Activated T-cell treated with anti-CD3 and anti-CD28 coated beads for 1 hour (primary cell): ENCODE measurements around the gene CCSER2.
"Not testable (repeated sequence)": the region's sequence is repeated elsewhere in the genome, so short reads cannot be mapped to it uniquely, and the experiment has no call there.

ENCODE experiments used
- DNase-seq: peaks from one replicate; pipeline ENCODE4 v3.0.0-alpha.2; 2020; ENCODE audit warnings: low read depth

Gene CCSER2

DNA sequence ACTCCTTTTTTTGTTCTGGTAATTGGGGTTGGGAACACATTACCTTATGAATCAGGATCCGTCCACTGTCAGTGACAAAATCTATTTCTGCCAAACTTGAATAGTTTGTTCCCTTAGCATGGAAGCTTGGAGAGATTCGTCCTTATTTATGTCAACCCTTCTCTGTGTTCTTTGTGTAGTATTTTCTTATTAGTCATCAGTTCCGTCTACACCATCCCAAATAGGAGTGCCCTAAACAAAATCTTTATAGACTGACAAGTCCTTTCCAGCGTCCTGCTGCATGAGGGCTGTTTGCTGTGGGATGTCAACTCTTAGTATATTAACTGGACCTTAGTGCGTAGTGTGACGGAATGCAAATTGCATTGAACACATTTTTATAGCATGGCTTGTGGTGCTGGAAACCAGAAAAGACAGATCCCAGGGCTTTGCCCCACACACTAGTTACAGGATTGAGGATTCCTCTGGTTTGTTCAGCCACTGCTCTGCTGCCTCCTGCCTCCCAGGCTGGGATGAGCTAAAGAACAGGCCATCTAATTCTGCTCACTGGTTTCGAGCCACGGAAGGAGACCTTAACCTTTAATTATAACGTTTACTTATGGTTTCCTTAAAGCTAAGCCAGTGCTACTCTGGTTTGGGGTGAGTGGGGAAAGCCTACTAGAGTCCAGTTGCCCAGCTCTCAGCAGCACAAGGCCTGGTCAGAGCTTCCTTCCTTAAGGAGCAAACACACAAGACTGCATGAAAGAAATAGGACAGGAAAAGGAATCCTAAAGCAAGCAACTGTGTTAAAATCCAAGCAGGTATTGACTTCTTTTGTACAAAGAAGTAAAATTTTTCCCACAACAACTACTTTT is 194.4 kb downstream of the CCSER2 start:
- no peak for DNase-seq

DNA sequence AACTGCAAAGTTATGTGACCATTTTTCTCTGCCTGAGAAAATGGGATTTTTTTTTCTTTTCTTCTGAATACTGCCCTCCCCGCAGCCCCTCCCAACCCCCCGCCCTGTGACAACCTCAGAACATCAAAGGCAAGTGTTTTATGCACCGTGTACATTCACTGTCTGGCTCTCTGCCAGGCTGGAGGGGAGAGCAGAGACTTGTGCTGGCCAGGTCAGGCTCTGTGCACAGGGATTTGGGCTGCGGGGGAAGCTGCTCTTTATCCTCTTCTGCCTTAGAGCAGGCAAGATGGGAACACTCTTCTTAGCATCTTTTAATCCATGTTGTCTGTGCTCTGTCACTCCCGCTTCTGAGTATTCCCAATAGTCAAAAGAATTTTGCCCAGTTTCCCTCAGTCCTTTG is 195.1 kb downstream of the CCSER2 start:
- DNase-seq = no peak

DNA sequence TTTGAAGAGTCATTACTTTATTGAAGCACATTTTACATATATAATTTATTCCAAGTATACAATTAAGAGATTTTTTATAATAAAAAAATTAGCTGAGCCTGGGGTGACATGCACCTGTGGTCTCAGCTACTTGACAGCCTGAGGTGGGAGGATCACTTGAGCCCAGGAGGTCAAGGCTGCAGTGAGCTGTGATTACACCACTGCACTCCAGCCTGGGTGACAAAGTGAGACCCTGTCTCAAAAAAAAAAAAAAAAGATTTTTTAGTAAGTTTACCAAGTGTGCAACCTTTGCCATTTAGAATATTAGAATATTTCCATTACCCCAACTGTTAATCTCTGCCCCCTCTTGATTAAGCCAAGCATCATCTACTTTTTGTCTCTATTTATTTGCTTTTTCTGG is 196.0 kb downstream of the CCSER2 start:
- DNase-seq = no peak

DNA sequence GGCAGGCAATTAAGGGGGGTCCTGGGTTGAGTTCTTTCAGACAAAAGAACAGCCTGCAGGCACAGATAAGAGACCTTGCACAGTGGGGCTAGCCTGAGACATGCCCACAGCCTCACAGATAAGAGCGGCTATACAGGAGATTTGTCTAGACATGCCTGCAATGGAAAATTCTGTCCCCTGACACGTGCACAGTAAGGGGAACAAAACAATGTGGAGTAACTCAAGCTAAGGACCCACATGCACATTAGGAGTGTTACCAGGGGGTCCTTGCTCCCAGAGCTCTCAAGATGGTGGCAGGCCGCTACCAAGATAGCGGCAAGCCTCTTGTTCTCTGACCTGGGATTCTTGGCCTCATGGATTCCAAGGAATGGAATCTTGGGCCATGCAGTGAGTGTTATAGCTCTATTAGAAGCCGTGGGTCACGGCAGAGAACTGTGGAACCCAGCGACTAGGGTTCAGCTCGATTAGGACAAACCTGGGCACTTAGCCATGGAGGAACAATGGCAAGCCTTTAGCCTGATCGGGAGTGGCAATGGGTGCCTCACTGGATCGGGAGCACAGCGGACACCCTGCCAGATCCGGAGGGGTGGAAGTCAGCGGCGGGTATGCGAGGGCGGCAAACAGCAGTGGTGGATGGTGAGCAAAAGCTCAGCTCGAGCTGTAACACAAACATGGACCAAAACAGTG is 196.9 kb downstream of the CCSER2 start:
- DNase-seq = no peak

DNA sequence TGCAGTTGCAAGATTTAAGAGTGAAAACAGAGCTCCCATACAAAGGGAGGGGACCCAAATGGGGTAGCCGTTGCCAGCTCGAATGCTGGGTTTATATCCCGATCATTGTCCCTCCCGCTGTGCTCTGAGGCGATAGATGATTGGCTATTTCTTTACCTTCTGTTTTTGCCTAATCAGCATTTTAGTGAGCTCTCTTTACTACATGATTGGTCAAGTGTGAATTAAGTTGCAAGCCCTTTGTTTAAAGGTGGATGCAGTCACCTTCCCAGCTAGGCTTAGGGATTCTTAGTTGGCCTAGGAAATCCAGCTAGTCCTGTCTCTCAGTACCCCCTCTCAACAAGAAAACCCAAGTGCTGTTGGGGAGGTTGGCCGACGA is 197.4 kb downstream of the CCSER2 start:
- not testable (repeated sequence) for DNase-seq

DNA sequence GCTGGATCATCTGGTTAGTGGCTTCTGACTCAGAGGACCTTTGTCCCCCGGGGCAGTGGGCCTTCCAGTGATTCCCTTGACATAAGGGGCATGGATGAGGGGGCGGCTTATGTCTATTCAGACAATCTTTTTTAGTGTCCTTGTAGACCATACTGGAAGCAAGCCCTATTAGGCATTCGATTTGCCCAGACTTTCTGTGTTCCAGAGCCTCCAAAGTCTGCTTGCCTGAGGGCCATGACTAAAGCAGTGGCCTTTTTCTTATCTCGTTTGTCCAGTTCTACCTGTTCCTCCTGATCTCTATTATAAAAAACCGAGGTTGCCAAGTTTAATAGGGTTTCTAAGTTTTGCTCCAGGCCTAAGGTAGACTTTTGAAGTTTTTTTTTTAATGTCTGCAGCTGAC is 199.0 kb downstream of the CCSER2 start:
- DNase-seq = not testable (repeated sequence)

DNA sequence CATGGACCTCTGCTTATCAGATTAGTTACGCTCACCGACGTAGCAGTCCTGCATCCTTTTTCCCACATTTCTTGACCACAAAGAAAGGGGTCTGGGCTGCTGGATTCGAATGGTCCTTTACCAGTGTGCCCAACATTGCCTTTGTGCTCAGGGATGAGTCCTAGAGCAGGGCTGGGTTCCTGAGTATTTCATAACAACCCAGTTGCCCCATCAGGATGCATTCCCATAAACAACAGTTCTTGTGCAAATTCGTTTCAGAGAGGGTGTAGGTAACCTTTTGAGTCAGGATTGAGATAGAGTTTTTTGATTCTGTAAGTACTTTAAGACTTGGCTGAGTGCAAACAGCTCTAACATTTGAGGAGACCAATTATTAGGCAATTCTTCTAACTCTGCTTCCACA is 200.1 kb downstream of the CCSER2 start:
- DNase-seq = not testable (repeated sequence)

DNA sequence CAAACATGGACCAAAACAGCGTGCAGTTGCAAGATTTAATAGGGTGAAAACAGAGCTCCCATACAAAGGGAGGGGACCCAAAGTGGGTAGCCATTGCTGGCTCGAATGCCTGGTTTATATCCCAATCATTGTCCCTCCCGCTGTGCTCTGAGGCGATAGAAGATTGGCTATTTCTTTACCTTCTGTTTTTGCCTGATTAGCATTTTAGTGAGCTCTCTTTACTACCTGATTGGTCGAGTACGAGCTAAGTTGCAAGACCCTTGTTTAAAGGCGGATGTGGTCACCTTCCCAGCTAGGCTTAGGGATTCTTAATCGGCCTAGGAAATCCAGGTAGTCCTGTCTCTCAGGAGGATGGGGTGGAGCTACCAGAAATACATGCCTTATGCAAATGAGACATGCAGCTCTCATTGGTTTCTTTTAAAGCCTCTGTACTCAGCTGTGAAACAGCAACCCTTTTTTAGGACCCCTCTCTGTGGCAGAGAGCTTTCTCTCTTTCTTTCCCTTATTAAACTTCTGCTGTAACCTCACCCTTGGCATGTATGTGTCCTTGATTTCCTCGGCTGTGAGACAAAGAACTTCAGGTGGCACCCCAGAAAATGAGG is 202.4 kb downstream of the CCSER2 start:
- DNase-seq = no peak

DNA sequence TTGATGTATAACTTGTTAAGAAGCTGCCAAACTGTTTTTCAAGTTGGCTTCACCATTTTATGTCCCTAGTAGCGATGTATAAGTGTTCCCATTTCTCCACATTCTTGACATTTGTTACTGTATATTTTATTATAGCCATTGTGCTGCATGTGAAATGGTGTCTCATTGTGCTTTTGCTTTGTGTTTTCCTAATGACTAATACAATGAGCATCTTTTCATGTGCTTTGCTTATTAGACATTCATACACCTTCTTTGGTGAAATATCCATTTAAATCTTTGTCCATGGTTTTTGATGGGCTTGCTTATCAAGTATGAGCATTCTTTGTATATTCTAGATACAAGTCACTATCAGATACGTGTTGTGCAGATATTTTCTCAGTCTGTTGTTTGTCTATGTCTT is 203.0 kb downstream of the CCSER2 start:
- DNase-seq = no peak

DNA sequence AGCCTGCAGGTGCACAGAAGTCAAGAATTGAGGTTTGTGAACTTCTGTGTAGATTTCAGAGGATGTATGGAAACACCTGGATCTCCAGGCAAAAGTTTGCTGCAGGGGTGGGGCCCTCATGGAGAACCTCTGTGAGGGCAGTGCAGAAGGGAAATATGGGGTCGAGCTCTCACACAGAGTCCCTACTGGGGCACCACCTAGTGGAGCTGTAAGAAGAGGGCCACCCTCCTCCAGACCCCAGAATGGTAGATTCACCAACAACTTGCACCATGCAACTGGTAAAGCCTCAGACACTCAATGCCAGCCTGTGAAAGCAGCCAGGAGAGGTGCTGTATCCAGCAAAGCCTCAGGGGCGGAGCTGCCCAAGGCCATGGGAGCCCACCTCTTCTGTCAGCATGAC is 205.8 kb downstream of the CCSER2 start:
- no peak for DNase-seq

DNA sequence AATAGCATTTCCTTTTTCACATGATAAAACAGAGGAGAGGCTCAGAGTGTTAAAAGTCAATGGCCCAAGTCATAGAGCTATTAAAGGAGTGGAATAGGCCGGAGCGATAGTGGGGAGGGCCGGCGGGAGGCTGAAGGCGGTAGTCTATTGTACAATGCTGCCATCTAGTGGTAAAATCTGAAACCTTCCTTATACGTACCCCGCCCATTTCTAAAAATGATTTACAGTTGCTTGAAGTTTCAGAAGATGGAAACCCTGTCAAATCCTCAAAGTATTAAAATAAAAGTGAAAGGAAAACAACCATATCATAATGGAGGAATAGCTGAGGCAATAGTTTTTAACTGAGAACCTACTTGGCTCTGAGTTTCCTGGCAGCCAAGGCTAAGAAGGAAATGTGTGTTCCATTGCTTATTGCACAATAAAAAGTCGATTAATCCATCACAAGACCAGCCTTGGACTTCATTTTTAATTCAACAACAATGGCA is 209.1 kb downstream of the CCSER2 start:
- DNase-seq = no peak

DNA sequence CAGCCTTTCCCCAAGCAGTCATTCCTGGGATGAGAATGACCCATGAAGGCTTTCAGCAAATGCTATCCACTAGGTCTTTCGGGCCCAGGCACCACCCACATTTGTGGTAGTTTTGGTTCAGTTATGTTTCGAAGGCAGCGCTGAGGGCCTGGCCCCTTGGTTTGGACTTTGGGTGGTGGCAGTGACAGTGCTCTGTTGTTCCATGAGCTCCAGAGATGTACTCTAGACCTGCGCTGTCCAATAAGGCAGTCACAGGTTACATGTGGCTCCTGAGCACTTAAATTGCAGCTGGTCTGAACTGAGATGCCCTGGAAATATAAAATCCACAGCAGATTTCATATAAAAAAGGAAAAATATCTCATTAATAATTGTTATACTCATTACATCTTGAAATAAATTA is 209.6 kb downstream of the CCSER2 start:
- DNase-seq = no peak

DNA sequence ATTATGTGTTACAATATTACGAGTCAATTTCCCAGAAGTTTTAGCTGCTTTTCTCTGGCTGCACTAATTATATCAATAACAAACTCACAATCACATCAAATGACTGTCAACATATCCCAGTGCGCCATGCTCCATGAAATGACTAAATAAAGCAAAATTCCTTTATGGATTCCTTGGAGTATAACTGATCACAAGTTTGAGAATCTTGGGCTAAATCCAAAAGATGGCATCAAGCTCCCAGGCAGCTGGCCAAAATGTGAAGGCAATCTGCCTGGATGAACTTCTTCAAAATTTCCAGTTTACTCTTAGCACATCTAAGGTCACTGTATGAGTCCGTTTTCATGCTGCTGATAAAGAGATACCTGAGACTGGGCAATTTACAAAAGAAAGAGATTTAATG is 210.8 kb downstream of the CCSER2 start:
- DNase-seq = no peak

DNA sequence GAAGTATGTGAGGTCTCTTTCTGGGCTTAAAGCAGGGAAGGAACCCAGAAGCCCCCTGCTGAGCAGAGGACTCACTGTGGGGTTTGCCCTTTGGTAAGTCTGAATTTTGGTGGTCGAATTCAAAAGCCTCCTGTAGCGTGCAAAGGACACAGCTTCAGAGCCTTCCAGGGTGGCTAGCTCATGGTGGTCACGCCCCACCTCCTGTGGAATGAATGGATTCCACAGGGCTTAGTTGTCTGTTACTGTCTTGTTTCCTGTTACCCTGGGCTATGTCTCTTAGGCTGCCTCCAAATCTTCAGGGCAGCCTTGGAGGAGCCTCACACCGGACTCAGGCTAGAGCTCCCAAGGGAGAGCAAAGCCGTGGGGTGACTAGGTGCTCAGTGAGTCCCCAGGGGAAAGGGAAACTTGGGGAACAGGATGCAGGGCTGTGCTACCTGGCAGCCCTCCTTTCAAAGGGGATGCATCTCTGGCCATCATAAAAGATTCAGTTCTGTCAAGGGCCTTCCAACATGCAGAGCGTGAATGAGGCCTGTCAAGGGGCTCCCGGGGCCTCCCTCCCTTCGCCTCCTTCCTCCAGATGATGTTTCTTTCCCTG is 211.7 kb downstream of the CCSER2 start:
- DNase-seq = no peak

DNA sequence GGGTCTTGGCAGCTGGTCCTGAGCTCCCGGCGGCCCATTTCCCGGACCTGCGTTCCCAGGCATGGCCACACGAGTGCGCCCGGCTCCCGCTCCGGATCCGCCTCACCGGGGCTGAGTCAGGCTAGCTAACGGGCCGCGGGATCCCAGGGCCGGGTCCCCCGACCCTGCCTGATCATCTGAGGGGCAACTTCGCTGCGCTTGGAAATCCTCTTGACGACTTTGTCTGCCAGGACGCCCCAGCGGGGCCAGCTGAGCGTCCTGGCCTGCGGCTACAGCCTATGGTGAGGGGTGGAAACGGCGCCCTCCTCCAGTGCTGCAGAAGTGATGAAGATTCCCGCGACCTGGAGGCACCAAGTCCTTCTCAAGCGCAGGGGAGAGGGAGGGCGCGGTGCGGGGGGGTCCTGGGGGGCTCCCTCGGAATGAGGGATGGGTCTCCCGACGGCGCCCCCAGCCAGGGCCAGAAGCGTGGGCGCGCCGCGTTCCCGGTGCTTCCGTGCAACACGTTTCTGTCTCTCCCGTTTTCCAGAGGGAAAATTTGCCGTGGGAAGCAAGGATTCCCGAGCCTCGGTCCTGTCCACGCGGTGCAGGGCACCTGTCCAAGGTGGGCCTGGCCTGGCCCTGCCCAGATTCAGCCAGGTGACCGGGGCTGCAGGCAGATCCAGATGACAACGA is 212.4 kb downstream of the CCSER2 start:
- DNase-seq = peak; percentile 57

DNA sequence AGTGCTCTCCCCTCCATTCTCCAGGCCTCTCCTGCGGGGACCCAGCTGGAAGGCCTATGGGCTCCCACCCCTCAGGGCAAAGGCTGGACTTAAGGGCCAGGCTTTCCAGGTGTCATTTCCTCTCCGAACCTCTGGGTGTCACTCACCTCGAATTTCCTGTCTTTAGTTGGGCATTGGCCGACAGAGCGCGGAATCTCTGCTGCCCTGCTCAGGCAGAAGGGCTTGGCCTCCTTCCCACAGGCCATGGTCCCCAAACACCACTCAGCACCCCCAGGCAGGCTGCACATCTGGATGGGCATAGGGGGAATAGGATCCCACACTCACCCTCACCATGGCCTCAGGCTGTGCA is 212.9 kb downstream of the CCSER2 start:
- DNase-seq = no peak

DNA sequence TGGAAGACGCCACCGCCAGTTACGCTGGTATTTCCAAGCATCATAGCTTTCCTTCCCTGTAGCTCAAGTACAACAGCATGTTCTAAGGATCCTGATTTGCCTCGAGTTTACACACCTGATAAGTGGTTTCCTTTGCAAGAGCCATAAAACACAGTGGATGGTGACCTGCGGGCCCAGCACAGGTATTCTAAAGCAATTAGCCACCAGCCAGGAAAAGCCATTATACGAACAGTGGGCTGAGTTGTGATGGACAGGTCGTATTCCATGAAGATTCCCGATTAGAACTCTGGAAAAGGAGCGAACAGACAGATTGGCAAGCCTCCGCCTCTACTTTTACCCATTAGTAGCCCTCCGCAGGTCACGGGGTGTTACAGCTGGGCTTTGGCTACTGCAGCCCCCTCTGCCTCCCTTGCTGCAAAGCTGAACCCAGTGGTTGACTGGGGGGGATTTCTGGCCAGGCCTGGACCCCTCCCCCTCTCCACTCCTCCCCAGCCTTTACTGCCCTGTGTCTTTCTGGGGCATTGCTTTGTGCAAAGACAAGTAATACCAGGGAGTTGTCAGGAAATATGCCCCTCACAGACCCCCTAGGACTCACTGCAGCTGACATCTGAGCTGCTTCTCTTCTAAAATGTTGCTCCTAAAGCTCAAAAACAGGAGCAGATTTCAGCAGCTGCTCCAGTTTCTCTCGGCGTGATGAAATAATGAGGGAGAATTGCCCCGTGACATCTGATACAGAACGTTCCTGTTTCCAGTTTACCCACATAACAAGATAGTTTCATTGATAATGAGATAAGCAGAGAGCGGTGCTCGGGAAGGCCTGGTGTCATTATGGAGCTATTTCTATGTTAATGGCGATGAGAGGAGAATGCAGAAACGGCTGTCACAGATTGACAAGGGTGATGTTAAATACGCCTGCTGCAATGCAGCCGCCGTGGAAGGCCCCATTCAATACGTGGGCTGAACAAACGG is 214.4 kb downstream of the CCSER2 start:
- DNase-seq = no peak

DNA sequence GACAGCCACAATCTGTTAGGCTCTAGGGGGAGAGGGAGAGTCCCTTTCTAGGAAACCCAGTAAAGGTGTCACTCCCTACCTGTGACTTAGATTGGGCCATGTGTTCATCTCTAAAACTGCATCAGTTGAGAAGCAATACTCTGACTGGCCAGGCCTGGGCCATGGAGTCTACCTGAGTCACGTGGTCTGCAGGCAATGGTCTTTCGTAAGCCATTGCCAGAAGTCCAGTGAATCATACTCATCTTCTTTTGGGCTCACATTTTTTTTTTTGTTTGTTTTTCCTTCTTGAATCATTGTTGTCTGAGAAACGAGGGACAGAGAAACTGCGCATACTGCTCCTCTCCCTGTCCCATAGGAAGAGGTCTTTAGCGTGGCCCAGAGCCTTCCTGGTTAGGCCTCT is 215.6 kb downstream of the CCSER2 start:
- no peak for DNase-seq

DNA sequence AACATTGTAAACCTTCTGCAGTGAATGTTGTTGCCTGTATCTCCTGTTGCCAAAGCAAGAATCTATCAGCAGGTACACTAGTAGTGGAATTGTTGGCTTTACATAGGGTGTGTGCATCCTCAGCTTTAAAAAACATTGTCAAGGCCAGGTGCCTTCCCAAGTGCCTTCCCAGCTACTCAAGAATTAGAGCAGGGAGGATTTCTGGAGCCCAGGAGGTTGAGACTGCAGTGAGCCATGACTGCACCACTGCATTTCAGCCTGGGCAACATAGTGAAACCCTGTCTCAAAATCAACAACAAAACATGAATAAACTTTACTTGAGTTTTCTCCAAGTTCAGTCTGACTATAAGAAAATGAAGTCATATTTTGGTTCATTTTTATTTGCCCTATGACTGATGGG is 217.3 kb downstream of the CCSER2 start:
- DNase-seq = no peak

DNA sequence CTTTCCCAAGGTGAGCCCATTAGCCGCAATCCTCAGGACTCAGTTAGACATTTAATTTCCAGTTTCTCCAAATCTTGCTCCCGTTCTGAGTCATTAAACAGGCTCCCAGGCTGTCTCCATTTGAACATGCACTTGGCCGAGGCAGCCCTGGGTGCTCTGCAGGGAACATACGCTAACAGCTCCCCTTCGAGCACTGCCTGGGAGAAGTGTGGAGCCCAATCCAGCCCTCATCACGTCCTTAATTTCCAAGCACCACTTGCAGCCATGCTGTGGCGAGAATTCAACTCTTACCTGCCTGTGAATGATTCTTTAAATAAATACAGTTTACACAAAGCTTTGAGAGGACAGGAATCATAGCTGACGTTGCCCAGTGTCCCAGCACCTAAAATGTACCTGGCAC is 218.2 kb downstream of the CCSER2 start:
- no peak for DNase-seq

DNA sequence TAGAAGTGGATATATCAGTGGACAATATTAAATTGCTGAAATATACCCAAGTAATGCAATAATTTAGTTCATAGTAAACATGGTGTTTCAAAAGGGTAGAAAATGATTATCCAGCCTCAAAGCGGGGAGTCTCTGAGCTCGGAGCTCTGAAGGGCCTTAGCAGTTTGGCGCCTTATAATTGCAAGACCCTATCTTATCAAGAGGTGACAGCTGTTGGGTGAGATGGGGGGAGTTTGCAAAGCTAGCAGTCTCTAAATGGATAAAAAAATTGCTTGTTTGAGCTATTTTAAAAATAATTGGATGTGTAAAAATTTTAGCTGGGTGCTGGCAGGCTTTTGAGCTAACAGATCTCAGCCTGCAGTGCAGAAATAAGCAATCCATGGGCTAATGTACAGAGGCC is 219.2 kb downstream of the CCSER2 start:
- DNase-seq = no peak
